HG03442 (cell line): Measurements from ENCODE around the gene NRIP1.
"Not testable (repeated sequence)": the region's sequence is repeated elsewhere in the genome, so short reads cannot be mapped to it uniquely, and the experiment has no call there.

Experiments
- ATAC-seq: cut with Tn5 transposase; IDR thresholded peaks from one replicate; pipeline ENCODE4 v1.9.1; 2021; ENCODE audit warnings: mild to moderate bottlenecking, moderate library complexity; ENCODE audit not compliant: unreplicated experiment

The NRIP1 gene

GRCh38 chr21:14927324-14927723 is 137.5 kb downstream of the NRIP1 start:
- ATAC-seq = not testable (repeated sequence)

GRCh38 chr21:14926186-14926585 is 138.6 kb downstream of the NRIP1 start:
- no peak for ATAC-seq

GRCh38 chr21:14923468-14923867 is 141.3 kb downstream of the NRIP1 start:
- ATAC-seq = no peak

- ATAC-seq = no peak
Measured at GRCh38 chr21:14922980-14923379, 141.8 kb downstream of the NRIP1 start.

- no peak for ATAC-seq
Measured at GRCh38 chr21:14918527-14918926, 146.3 kb downstream of the NRIP1 start.

- no peak for ATAC-seq
Measured at GRCh38 chr21:14917762-14918161, 147.0 kb downstream of the NRIP1 start.

- ATAC-seq = no peak
Measured at GRCh38 chr21:14916676-14917141, 148.1 kb downstream of the NRIP1 start.

GRCh38 chr21:14913638-14914037 is 151.2 kb downstream of the NRIP1 start:
- ATAC-seq = no peak

GRCh38 chr21:14911351-14911750 is 153.4 kb downstream of the NRIP1 start:
- ATAC-seq = no peak
